Hepatocyte (in vitro differentiated cells): ENCODE results near the gene ATCAY.

ENCODE experiments used
- CTCF ChIP-seq: fragments of 200-600 bp; sonication (generic); IDR thresholded peaks from 2 replicates; pipeline ENCODE4 v1.5.1; 2016; ENCODE audit warnings: antibody characterized with exemption, mild to moderate bottlenecking; ENCODE audit not compliant: poor library complexity
- EZH2 ChIP-seq: fragments of 200-600 bp; sonication (generic); IDR thresholded peaks from 2 replicates; pipeline ENCODE4 v1.6.1; 2016; ENCODE audit warnings: antibody characterized with exemption, mild to moderate bottlenecking, borderline replicate concordance
- EZH2phosphoT487 ChIP-seq: fragments of 200-600 bp; sonication (generic); IDR thresholded peaks from one replicate; pipeline ENCODE4 v1.6.1; 2018; ENCODE audit warnings: antibody characterized with exemption, mild to moderate bottlenecking, low read depth, moderate library complexity; ENCODE audit not compliant: unreplicated experiment, severe bottlenecking

DNA sequence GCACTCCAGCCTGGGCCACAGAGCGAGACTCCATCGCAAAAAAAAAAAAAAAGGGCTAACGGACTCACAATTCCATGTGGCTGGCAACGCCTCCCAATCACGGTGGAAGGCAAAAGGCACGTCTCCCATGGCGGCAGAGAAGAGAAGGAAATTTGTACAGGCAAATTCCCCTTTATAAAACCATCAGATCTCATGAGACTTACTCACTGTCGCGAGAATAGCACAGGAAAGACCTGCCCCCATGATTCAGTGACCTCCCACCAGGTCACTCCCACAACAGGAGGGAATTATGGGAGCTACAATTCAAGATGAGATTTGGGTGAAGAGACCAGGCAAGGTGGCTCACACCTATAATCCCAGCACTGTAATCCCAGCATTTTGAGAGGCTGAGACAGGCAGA is 33.7 kb downstream of the ATCAY start:
- TF ChIP-seq CTCF = no peak
- TF ChIP-seq EZH2 = no peak
- no peak for TF ChIP-seq EZH2phosphoT487
